ENCODE data around the gene ABL1. TPM values are rescaled to one million over a fixed set of nuclear protein-coding genes. Genes with fewer than 3 reads are reported as not detected.

ABL1 gene
- total RNA-seq, 1 donor from 2014 or later = 33.3 TPM

- ATAC-seq = no peak
- intact Hi-C loops (cut with micrococcal nuclease) = no loop called here
- no peak for DNase-seq
These were observed 49.1 kb downstream of the ABL1 start for GRCh38 chr9:130884111-130884531.

DNA sequence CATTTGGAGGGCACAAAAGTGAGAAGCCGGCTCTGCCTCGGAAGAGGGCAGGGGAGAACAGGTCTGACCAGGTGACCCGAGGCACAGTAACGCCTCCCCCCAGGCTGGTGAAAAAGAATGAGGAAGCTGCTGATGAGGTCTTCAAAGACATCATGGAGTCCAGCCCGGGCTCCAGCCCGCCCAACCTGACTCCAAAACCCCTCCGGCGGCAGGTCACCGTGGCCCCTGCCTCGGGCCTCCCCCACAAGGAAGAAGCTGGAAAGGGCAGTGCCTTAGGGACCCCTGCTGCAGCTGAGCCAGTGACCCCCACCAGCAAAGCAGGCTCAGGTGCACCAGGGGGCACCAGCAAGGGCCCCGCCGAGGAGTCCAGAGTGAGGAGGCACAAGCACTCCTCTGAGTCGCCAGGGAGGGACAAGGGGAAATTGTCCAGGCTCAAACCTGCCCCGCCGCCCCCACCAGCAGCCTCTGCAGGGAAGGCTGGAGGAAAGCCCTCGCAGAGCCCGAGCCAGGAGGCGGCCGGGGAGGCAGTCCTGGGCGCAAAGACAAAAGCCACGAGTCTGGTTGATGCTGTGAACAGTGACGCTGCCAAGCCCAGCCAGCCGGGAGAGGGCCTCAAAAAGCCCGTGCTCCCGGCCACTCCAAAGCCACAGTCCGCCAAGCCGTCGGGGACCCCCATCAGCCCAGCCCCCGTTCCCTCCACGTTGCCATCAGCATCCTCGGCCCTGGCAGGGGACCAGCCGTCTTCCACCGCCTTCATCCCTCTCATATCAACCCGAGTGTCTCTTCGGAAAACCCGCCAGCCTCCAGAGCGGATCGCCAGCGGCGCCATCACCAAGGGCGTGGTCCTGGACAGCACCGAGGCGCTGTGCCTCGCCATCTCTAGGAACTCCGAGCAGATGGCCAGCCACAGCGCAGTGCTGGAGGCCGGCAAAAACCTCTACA is 49.8 kb downstream of the ABL1 start:
- intact Hi-C loops (cut with micrococcal nuclease) = no loop called here
- no peak for ATAC-seq
- DNase-seq = no peak

DNA sequence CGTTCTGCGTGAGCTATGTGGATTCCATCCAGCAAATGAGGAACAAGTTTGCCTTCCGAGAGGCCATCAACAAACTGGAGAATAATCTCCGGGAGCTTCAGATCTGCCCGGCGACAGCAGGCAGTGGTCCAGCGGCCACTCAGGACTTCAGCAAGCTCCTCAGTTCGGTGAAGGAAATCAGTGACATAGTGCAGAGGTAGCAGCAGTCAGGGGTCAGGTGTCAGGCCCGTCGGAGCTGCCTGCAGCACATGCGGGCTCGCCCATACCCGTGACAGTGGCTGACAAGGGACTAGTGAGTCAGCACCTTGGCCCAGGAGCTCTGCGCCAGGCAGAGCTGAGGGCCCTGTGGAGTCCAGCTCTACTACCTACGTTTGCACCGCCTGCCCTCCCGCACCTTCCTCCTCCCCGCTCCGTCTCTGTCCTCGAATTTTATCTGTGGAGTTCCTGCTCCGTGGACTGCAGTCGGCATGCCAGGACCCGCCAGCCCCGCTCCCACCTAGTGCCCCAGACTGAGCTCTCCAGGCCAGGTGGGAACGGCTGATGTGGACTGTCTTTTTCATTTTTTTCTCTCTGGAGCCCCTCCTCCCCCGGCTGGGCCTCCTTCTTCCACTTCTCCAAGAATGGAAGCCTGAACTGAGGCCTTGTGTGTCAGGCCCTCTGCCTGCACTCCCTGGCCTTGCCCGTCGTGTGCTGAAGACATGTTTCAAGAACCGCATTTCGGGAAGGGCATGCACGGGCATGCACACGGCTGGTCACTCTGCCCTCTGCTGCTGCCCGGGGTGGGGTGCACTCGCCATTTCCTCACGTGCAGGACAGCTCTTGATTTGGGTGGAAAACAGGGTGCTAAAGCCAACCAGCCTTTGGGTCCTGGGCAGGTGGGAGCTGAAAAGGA is 50.7 kb downstream of the ABL1 start:
- ATAC-seq (no peak), DNase-seq (peak; percentile 36)
- intact Hi-C loops (cut with micrococcal nuclease) = no loop called here

- DNase-seq = no peak
- ATAC-seq = no peak
- intact Hi-C loops (cut with micrococcal nuclease) = no loop called here
These were observed 51.9 kb downstream of the ABL1 start for GRCh38 chr9:130886981-130887380.

- ATAC-seq = no peak
- DNase-seq = no peak
- intact Hi-C loops (cut with micrococcal nuclease) = no loop called here
These were observed 52.6 kb downstream of the ABL1 start for GRCh38 chr9:130887494-130888144.

- no peak for DNase-seq
- intact Hi-C loops (cut with micrococcal nuclease) = no loop called here
- no peak for ATAC-seq
These were observed 53.3 kb downstream of the ABL1 start for GRCh38 chr9:130888146-130888885.

DNA sequence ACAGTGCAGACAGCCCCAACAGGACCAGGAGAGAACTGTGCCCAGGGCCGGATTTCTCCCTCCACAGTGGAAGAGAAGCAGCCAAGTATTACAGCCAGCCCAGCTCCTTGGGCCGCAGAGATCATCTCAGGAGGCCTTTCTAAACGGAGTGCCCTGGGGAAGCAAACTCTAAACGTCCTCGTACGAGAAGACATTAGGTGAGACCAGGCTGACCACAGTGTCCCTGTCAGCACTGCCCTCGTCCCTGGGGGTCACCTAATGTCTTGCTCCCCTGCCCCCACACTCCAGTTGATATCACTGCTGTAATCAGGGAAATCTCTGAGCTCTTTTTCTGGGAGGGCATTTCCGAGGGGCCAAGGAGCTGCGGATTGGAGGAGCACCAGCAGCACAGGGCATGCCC is 55.1 kb downstream of the ABL1 start:
- ATAC-seq (no peak), DNase-seq (no peak)
- intact Hi-C loops (cut with micrococcal nuclease) = no loop called here

- intact Hi-C loops (cut with micrococcal nuclease) = no loop called here
- no peak for DNase-seq
These were observed 56.0 kb downstream of the ABL1 start for GRCh38 chr9:130890870-130891687.

GRCh38 chr9:130891688-130892476 is 56.8 kb downstream of the ABL1 start:
- intact Hi-C loops (cut with micrococcal nuclease) = no loop called here
- ATAC-seq = peak; percentile 7

More at GRCh38 chr9:130890870-130891687, 56.0 kb downstream of the ABL1 start:
- ATAC-seq = no peak

GRCh38 chr9:130892477-130893304 is 57.6 kb downstream of the ABL1 start:
- intact Hi-C loops (cut with micrococcal nuclease) = no loop called here
- DNase-seq (no peak), ATAC-seq (no peak)

More at GRCh38 chr9:130891688-130892476, 56.8 kb downstream of the ABL1 start:
- no peak for DNase-seq

GRCh38 chr9:130893341-130894101 is 58.5 kb downstream of the ABL1 start:
- DNase-seq (peak; percentile 69), ATAC-seq (peak; percentile 53)
- intact Hi-C loops (cut with micrococcal nuclease) = no loop called here

DNA sequence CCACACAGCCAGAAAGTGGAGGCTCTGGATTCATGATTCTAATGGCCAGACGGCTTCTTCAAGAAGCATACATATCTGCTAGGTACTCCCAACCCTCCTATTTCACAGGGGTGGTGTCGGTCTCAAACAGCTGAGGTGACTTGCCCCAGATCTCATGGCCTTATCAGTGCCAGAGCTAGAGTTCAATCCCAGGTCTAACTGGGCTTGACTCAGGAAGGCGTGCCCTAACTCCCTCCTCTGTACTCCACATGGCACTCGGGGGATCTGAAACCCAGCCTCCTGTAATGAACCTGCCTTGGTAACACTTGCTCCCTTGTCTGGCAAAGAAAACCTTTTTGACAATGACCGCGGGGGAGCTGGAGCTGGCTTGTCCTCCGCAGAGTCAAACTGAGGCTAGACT is 59.5 kb downstream of the ABL1 start:
- DNase-seq (no peak), ATAC-seq (peak; percentile 3)

GRCh38 chr9:130895038-130895437 is 60.0 kb downstream of the ABL1 start:
- ATAC-seq (no peak), DNase-seq (no peak)
- intact Hi-C loops (cut with micrococcal nuclease) = no loop called here

More for the DNA sequence above, 59.5 kb downstream of the ABL1 start:
- intact Hi-C loops (cut with micrococcal nuclease) = no loop called here

DNA sequence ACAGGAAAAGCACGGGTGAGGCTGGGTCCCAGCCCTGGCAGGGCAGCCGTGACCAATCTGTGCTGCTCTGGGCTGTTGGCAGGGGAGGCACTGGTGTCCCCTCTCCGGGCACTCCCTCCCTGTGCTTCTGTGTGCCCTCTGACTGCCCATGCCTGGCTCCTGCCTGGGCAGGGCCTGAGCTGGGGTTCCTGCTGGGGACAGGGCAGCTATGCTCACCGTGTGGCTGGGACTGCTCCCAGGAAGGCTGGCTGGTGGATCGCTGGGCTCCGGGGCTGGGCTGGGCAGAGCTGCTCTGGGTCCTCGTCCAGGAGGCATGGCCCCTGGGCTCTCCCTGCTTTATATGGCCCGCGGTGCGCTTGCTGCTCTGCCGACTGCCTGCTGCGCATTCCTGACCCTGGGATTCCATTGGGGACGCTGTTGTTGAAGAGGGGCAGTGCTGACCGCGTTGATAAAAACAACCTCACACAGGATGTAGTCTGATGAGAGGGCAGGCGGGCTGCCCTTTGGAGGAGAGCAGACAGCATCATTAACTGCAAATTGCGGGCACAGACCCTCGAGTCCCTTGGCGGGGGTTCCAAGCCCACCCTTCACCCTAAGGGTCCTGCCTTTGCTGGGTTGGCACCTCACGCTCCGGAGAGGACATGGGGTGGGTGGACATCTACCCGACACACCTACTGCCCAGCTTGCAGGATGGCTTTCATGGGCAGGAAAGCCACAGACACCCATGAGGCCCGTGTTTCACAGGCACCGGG is 60.6 kb downstream of the ABL1 start:
- ATAC-seq (peak; percentile 63), DNase-seq (peak; percentile 45)
- intact Hi-C loops (cut with micrococcal nuclease) = no loop called here

Measured in left ventricle myocardium superior (tissue), 1 donor.